Gastrocnemius medialis (tissue), 4 donors: ENCODE results near the gene DSG2.

Experiments used
- CTCF ChIP-seq, 5 experiments: fragments of 450-650 bp in 3 of 5; fragments of 200-600 bp in 2 of 5; sonication (generic) in 2 of 5; IDR thresholded peaks in 4 of 5; conservative IDR thresholded peaks in 1 of 5; 1 replicate in 4 of 5; 2 replicates in 1 of 5; pipeline ENCODE4 v1.5.1; 2016 to 2019; ENCODE audit warnings: antibody characterized with exemption in 5 of 5, mild to moderate bottlenecking in 3 of 5, moderate library complexity in 3 of 5
- POLR2A ChIP-seq, 2 donors: fragments of 450-650 bp; IDR thresholded peaks; one replicate each; pipeline ENCODE4 v1.6.1; 2017; ENCODE audit warnings: antibody characterized with exemption in 2 of 2, mild to moderate bottlenecking in 2 of 2, moderate library complexity in 2 of 2

GRCh38 chr18:31487246-31488015 lies 10.5 kb upstream of the DSG2 start:
- TF ChIP-seq CTCF (IDR thresholded peaks at IDR 0.05 in 4 of 5, conservative IDR thresholded peaks at IDR 0.05 in 1 of 5) (no peak), POLR2A (IDR thresholded peaks at IDR 0.05) (no peak)
